ENCODE results near the gene CHRNA9. TPM values are rescaled to one million over a fixed set of nuclear protein-coding genes. Genes with fewer than 3 reads are reported as not detected.

CHRNA9 gene
- polyA plus RNA-seq, 2 of the 4 experiments (the other 2 are of a cell fraction), result 1.3 to 1.6 TPM

DNA sequence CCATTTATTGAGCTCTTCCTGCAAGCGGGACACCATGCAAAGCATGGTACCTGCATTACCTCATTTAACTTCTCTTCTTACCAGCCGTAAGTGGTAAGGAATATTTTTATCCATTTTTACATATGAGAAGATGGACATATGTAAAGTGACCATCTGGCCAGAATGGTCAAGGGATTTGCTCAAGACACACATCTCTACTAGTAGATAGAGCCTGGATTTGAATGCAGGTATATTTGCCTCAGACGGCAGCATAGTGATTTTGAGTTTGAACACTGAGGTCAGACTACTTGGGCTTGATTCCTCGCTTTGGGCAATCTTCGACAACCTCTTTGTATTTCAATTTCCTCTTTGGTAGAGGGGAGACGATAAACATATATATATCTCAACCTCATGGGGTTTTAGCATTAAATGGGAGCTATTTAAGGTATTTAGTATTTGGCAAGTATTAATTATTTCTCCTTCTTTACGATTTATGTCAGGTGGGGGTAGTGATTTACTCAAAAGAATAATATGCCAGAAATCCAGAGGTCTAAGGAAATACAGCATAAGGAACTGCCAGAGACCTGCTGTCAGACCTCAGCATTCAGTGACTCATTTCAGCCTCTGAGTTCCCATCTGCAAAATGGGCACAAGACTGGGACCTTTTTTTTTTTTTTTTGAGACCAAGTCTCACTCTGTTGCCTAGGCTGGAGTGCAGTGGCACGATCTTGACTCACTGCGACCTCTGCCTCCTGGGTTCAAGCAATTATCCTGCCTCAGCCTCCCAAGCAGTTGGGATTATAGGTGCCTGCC, 34.6 kb upstream of the CHRNA9 start:
- Histone ChIP-seq H3K27ac (peak overlapping the region; percentile 4 to 26; a peak in 1 of 6 replicates), H3K4me1 (peaks cover 14% of the 10 kb centered on the region; the same call in 1 of the 3 replicates), H3K9me3 (0 out of 3 replicates have a peak, but pooled peaks cover 7% of the 10 kb centered on the region), H3K4me2 (no peak overlapping the region), H3K4me3 (no peak overlapping the region)
- CTCF ChIA-PET, result interaction anchor here (0.7 to 1.4 kb wide), 2 partner anchors 16 to 603 kb away, joined by 3 to 4 read pairs; no protein-coding TSS in a partner anchor
- no peak for ATAC-seq
- POLR2A ChIA-PET, result no interaction called here
- FAIRE-seq, result no peak
- no peak for DNase-seq (ENCODE audit: low read depth in 1 of 2, low spot score in 1 of 2)
- TF ChIP-seq FOXS1 (CRISPR knock-in tag; IDR thresholded peaks at IDR 0.05), result no peak
- TF ChIP-seq HOXB5 (CRISPR knock-in tag; IDR thresholded peaks at IDR 0.05), result no peak
- no peak for TF ChIP-seq KDM5A (IDR thresholded peaks at IDR 0.05)
- no peak for TF ChIP-seq ZFP36 (IDR thresholded peaks at IDR 0.05; ENCODE audit: borderline replicate concordance, partially characterized antibody)
- TF ChIP-seq FOSB (CRISPR knock-in tag; IDR thresholded peaks at IDR 0.05), result no peak
- TF ChIP-seq MAZ (IDR thresholded peaks at IDR 0.05; ENCODE audit: borderline replicate concordance, low read depth, low read length), result no peak
- no peak for TF ChIP-seq RFX5 (IDR thresholded peaks at IDR 0.05)
- TF ChIP-seq, protein P1, sequence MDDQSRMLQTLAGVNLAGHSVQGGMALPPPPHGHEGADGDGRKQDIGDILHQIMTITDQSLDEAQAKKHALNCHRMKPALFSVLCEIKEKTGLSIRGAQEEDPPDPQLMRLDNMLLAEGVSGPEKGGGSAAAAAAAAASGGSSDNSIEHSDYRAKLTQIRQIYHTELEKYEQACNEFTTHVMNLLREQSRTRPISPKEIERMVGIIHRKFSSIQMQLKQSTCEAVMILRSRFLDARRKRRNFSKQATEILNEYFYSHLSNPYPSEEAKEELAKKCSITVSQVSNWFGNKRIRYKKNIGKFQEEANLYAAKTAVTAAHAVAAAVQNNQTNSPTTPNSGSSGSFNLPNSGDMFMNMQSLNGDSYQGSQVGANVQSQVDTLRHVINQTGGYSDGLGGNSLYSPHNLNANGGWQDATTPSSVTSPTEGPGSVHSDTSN (IDR thresholded peaks at IDR 0.05), result no peak
- TF ChIP-seq, protein P2, sequence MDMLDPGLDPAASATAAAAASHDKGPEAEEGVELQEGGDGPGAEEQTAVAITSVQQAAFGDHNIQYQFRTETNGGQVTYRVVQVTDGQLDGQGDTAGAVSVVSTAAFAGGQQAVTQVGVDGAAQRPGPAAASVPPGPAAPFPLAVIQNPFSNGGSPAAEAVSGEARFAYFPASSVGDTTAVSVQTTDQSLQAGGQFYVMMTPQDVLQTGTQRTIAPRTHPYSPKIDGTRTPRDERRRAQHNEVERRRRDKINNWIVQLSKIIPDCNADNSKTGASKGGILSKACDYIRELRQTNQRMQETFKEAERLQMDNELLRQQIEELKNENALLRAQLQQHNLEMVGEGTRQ (IDR thresholded peaks at IDR 0.05), result no peak
- TF ChIP-seq HDAC2 (IDR thresholded peaks at IDR 0.05), result no peak
- TF ChIP-seq POLR2A (IDR thresholded peaks at IDR 0.05; ENCODE audit: low read length), result no peak
- no peak for TF ChIP-seq TP53 (CRISPR knock-in tag; IDR thresholded peaks at IDR 0.05)
- TF ChIP-seq PHF8 (IDR thresholded peaks at IDR 0.05; ENCODE audit: borderline replicate concordance, low read depth), result no peak
- TF ChIP-seq RNF2 (IDR thresholded peaks at IDR 0.05; ENCODE audit: borderline replicate concordance, low read depth), result no peak
- no peak for TF ChIP-seq EP300 (IDR thresholded peaks at IDR 0.05)
- TF ChIP-seq NFE2L2 (conservative IDR thresholded peaks at IDR 0.05; ENCODE audit: low read length), result no peak
- TF ChIP-seq HOXA7 (CRISPR knock-in tag; IDR thresholded peaks at IDR 0.05), result no peak
- no peak for TF ChIP-seq RARB (CRISPR knock-in tag; IDR thresholded peaks at IDR 0.05)
- TF ChIP-seq CBX2 (IDR thresholded peaks at IDR 0.05; ENCODE audit: borderline replicate concordance, low read depth), result no peak
- 81% methylated on average over 9 of the region's 9 CpGs for WGBS (ENCODE audit: missing lambda C conversion rate)

DNA sequence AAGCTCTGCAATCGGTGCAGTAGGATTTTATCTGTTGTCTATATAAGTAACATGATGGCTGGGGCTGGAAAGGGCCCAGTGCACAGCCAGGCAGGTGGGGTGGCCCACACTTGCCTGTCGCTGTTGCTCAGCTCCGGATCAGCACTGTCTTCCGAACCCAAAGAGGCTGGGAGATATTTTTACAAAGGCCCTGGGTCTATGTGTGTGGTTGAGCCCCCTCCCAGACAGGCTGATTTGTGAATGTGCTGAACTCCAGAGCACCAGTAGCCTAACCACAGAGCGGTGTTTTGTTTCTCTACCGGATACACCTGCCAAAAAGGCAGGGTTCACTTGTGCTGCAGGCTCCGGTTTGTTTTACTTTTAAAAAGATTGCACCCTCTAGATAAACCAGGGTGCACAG, 33.5 kb upstream of the CHRNA9 start:
- DNase-seq (ENCODE audit: low read depth in 1 of 2, low spot score in 1 of 2) (no peak), ATAC-seq (no peak), FAIRE-seq (no peak)
- CTCF ChIA-PET, result interaction anchor here (1.4 kb wide), 1 partner anchor 15 kb away, joined by 4 read pairs; no protein-coding TSS in a partner anchor
- Histone ChIP-seq H3K9me3 (0 out of 3 replicates have a peak, but pooled peaks cover 7% of the 10 kb centered on the region), H3K27ac (no peak overlapping the region), H3K4me2 (no peak overlapping the region), H3K4me3 (no peak overlapping the region), H3K4me1 (peaks cover 14% of the 10 kb centered on the region; the same call in 1 of the 3 replicates)
- POLR2A ChIA-PET, result no interaction called here
- TF ChIP-seq KDM1A (IDR thresholded peaks at IDR 0.05; ENCODE audit: low read depth), result no peak
- WGBS (ENCODE audit: missing lambda C conversion rate), result 95% methylated on average over 4 of the region's 7 CpGs

DNA sequence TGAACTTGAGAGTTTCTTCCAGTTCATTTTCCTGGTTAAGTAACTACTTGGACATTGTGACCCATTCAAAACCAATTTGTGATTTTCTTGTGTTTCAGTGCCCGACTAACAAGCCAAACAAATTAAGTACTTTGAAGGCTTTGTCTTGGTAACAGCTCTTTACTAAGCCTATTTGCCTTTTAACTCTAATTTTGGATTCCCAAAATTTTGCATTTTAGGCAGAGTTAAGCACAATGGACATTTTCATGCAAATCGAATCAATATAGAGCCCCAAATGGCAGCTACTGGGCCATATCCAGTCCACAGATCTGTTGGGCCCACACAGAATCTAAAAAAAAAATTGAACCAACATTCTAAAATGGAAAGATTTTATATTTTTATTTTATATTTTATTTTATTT, 31.4 kb upstream of the CHRNA9 start:
- 77% methylated on average over 2 of the region's 2 CpGs for WGBS (ENCODE audit: missing lambda C conversion rate)
- DNase-seq (ENCODE audit: low read depth in 1 of 2, low spot score in 1 of 2) (no peak), ATAC-seq (no peak), FAIRE-seq (no peak)
- Histone ChIP-seq H3K9me3 (0 out of 3 replicates have a peak, but pooled peaks cover 7% of the 10 kb centered on the region), H3K4me1 (peaks cover 8% of the 10 kb centered on the region; the same call in 2 of the 3 replicates), H3K27ac (no peak overlapping the region), H3K4me2 (no peak overlapping the region), H3K4me3 (no peak overlapping the region)
- POLR2A ChIA-PET, result no interaction called here
- CTCF ChIA-PET, result interaction anchor here (0.6 kb wide), 1 partner anchor 154 kb away, joined by 3 read pairs; no protein-coding TSS in a partner anchor
- no peak for TF ChIP-seq EHMT2 (IDR thresholded peaks at IDR 0.05; ENCODE audit: low read depth)
- no peak for TF ChIP-seq TFCP2L1 (CRISPR knock-in tag; IDR thresholded peaks at IDR 0.05)
- no peak for TF ChIP-seq MAFK (IDR thresholded peaks at IDR 0.05; ENCODE audit: partially characterized antibody)
- no peak for TF ChIP-seq POLR2AphosphoS2 (conservative IDR thresholded peaks at IDR 0.05; ENCODE audit: low read length)
- TF ChIP-seq, protein P3, sequence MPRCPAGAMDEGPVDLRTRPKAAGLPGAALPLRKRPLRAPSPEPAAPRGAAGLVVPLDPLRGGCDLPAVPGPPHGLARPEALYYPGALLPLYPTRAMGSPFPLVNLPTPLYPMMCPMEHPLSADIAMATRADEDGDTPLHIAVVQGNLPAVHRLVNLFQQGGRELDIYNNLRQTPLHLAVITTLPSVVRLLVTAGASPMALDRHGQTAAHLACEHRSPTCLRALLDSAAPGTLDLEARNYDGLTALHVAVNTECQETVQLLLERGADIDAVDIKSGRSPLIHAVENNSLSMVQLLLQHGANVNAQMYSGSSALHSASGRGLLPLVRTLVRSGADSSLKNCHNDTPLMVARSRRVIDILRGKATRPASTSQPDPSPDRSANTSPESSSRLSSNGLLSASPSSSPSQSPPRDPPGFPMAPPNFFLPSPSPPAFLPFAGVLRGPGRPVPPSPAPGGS (IDR thresholded peaks at IDR 0.05), result no peak
- TF ChIP-seq HEYL (CRISPR knock-in tag; IDR thresholded peaks at IDR 0.05), result no peak
- no peak for TF ChIP-seq SREBF2 (IDR thresholded peaks at IDR 0.05)
- no peak for TF ChIP-seq PHF8 (IDR thresholded peaks at IDR 0.05; ENCODE audit: borderline replicate concordance, low read depth)
- no peak for TF ChIP-seq RNF2 (IDR thresholded peaks at IDR 0.05; ENCODE audit: borderline replicate concordance, low read depth)
- no peak for TF ChIP-seq CEBPB (IDR thresholded peaks at IDR 0.05)
- TF ChIP-seq ZSCAN20 (CRISPR knock-in tag; IDR thresholded peaks at IDR 0.05), result no peak
- TF ChIP-seq, protein P4, sequence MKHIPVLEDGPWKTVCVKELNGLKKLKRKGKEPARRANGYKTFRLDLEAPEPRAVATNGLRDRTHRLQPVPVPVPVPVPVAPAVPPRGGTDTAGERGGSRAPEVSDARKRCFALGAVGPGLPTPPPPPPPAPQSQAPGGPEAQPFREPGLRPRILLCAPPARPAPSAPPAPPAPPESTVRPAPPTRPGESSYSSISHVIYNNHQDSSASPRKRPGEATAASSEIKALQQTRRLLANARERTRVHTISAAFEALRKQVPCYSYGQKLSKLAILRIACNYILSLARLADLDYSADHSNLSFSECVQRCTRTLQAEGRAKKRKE (CRISPR knock-in tag; IDR thresholded peaks at IDR 0.05; ENCODE audit: low read depth), result no peak
